Psoas muscle (tissue), 8 donors: ENCODE results near the gene ZGRF1. TPM values are rescaled to one million over a fixed set of nuclear protein-coding genes. Genes with fewer than 3 reads are reported as not detected.

Source experiments
- ATAC-seq, 4 donors: fragments of 200-7000 bp; cut with Tn5 transposase; one replicate each; pipeline ENCODE4 v1.9.1; 2020; ENCODE audit warnings: moderate library complexity in 3 of 4, mild to moderate bottlenecking in 2 of 4
- DNase-seq, 2 donors: peaks; one replicate each; pipeline ENCODE4 v3.0.0-alpha.2; 2020
- H3K27ac ChIP-seq: fragments of 200-600 bp; one replicate; pipeline ENCODE4 v1.8.0; 2022
- H3K27me3 ChIP-seq, 3 donors: fragments of 200-600 bp in 1 of 3; one replicate each; pipeline versions ENCODE4 v1.6.1 to v1.8.0; 2013 to 2022; ENCODE audit warnings: low read length in 2 of 3, mild to moderate bottlenecking in 2 of 3, moderate library complexity in 1 of 3; ENCODE audit not compliant: insufficient read depth in 3 of 3
- H3K36me3 ChIP-seq, 2 donors: fragments of 200-600 bp in 1 of 2; one replicate each; pipeline versions ENCODE4 v1.6.1 to v1.8.0; 2013 to 2022; ENCODE audit warnings: low read depth in 1 of 2, mild to moderate bottlenecking in 1 of 2, moderate library complexity in 1 of 2; ENCODE audit not compliant: insufficient read depth in 1 of 2
- H3K4me1 ChIP-seq: fragments of 200-600 bp; one replicate; pipeline ENCODE4 v1.8.0; 2022
- H3K4me3 ChIP-seq: fragments of 200-600 bp; one replicate; pipeline ENCODE4 v1.8.0; 2022; ENCODE audit warnings: mild to moderate bottlenecking
- H3K9me3 ChIP-seq: fragments of 200-600 bp; one replicate; pipeline ENCODE4 v1.8.0; 2022
- CTCF ChIP-seq: fragments of 200-600 bp; IDR thresholded peaks from one replicate; pipeline ENCODE4 v1.8.0; 2022; ENCODE audit warnings: antibody characterized with exemption
- WGBS, 3 donors: extraction: QIAGEN DNeasy Blood & Tissue Kit; methylation state at CpG; one replicate each; pipeline versions ENCODE4 v1.1.6 to v1.1.7; 2013; 5-methylcytosine and 5-hydroxymethylcytosine counted together
- intact Hi-C, 2 donors: fragments of 100-400 bp; cut with DNase I; formaldehyde crosslinking; loops; one replicate each; pipeline versions ENCODE4 v1.11.0 to v1.14.2; 2022
- polyA plus RNA-seq, 3 donors: library from polyadenylated mRNA; stranded (reverse); fragments of 200-250 nt; gene quantifications; one replicate each; pipeline ENCODE4 v1.2.3, GENCODE V29; 2013
- total RNA-seq, 4 donors: library from RNA; stranded (reverse); fragmentation: NEBNext Ultra II Directional in 2 of 4; extraction: Animal tissue kit (Norgen Biotek cat#: 25700) in 2 of 4; gene quantifications; one replicate each; pipeline versions ENCODE4 v1.2.1 to v1.2.4, GENCODE V29; 2021 to 2023
- donor health status: healthy with polysubstance abuse.
- donor health status: DM: no; HTN: no; CAD: no; lungs with moderate emphysema.
- donor health status: Bipolar disorder and iron deficiency.
- donor health status: healthy.
- donor health status: DM: yes; HTN: yes; CAD: no.
- donor health status: DM: no; HTN: no; CAD: no.
- donor health status: DM: no; HTN: no; CAD: no.
- donor health status: DM: yes; HTN: yes; CAD: no.

Gene ZGRF1
- total and polyA plus RNA-seq, 7 donors: 0.79 to 2.0 (median 1.3) TPM

GRCh38 chr4:112563431-112564200 lies 73.1 kb downstream of the ZGRF1 start:
- no peak for ATAC-seq
- WGBS, 3 donors: 56 to 76% (median 60%) methylated on average over 4 of the region's 4 CpGs

GRCh38 chr4:112562254-112562879 lies 74.3 kb downstream of the ZGRF1 start:
- no peak for TF ChIP-seq CTCF

More at GRCh38 chr4:112563431-112564200, 73.1 kb downstream of the ZGRF1 start:
- Histone ChIP-seq H3K36me3 (no peaks in the 10 kb centered on the region), H3K27me3 (no peaks in the 10 kb centered on the region), H3K9me3 (no peaks in the 10 kb centered on the region), H3K27ac (no peak overlapping the region), H3K4me1 (no peaks in the 10 kb centered on the region), H3K4me3 (no peak overlapping the region)
- intact Hi-C loops: no loop called here
- DNase-seq: no peak
- TF ChIP-seq CTCF: no peak

DNA sequence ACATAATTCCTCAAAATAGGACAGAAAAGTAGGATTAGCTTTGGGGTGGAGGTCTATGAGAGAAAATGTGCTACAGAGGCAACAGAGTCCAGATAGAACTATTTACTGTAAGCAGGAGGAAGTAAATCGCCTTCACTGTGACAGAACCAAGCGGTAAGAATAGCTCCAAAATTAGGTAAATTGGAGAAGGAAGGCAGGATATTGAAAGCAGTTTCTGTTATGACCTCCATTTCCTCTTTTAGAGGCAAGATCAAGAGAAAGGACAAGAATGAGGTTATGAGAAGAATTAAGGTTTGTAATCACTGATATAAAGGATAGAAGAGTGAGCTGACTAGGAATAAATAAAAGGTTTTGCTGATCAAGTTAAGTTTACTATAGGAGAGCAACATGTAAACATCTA lies 76.6 kb downstream of the ZGRF1 start:
- Histone ChIP-seq H3K27me3 (no peaks in the 10 kb centered on the region), H3K4me1 (no peaks in the 10 kb centered on the region), H3K4me3 (no peak overlapping the region), H3K27ac (no peak overlapping the region), H3K9me3 (no peaks in the 10 kb centered on the region), H3K36me3 (no peaks in the 10 kb centered on the region)
- no peak for TF ChIP-seq CTCF
- DNase-seq: no peak
- ATAC-seq: no peak
- 82 to 98% (median 89%) methylated on average over 2 of the region's 2 CpGs for WGBS, 3 donors
- intact Hi-C loops: no loop called here

More at GRCh38 chr4:112562254-112562879, 74.3 kb downstream of the ZGRF1 start:
- intact Hi-C loops: no loop called here
- WGBS, 3 donors: 93 to 97% (median 96%) methylated on average over 2 of the region's 2 CpGs
- ATAC-seq: no peak
- Histone ChIP-seq H3K36me3 (no peaks in the 10 kb centered on the region), H3K4me1 (no peaks in the 10 kb centered on the region), H3K27ac (no peak overlapping the region), H3K27me3 (no peaks in the 10 kb centered on the region), H3K4me3 (no peak overlapping the region), H3K9me3 (no peaks in the 10 kb centered on the region)
- DNase-seq: no peak

- Histone ChIP-seq H3K27me3 (no peaks in the 10 kb centered on the region), H3K27ac (no peak overlapping the region), H3K4me1 (no peaks in the 10 kb centered on the region), H3K9me3 (no peaks in the 10 kb centered on the region), H3K36me3 (no peaks in the 10 kb centered on the region), H3K4me3 (no peak overlapping the region)
- DNase-seq (no peak), ATAC-seq (no peak)
- TF ChIP-seq CTCF: no peak
- 97 to 100% (median 99%) methylated on average over 3 of the region's 3 CpGs for WGBS, 3 donors
- intact Hi-C loops: no loop called here
These were observed 77.7 kb downstream of the ZGRF1 start for GRCh38 chr4:112559053-112559452.
